Transverse colon (tissue), 4 donors: ENCODE measurements around the gene PPP1CA.

Experiments
- CTCF ChIP-seq, 5 experiments: fragments of 200-600 bp in 3 of 5; fragments of 450-650 bp in 2 of 5; sonication (generic) in 3 of 5; IDR thresholded peaks; 1 replicate in 2 of 5; 2 replicates in 3 of 5; pipeline ENCODE4 v1.5.1; 2016 to 2017; ENCODE audit warnings: antibody characterized with exemption in 5 of 5, inconsistent platforms in 3 of 5, mild to moderate bottlenecking in 2 of 5, moderate library complexity in 1 of 5
- POLR2A ChIP-seq: fragments of 450-650 bp; IDR thresholded peaks from one replicate; pipeline ENCODE4 v1.6.1; 2016; ENCODE audit warnings: antibody characterized with exemption, mild to moderate bottlenecking, moderate library complexity
- POLR2AphosphoS5 ChIP-seq, 3 donors: sonication (generic); formaldehyde crosslinking; IDR thresholded peaks; one replicate each; pipeline ENCODE4 v1.6.1; 2016; ENCODE audit warnings: antibody characterized with exemption in 3 of 3

GRCh38 chr11:67393990-67394389 lies 7.7 kb downstream of the PPP1CA start:
- TF ChIP-seq CTCF (IDR thresholded peaks at IDR 0.05), result no peak
- TF ChIP-seq POLR2A, result no peak
- TF ChIP-seq POLR2AphosphoS5 (IDR thresholded peaks at IDR 0.05), result no peak
